ENCODE measurements around the gene KIAA1217.

DNA sequence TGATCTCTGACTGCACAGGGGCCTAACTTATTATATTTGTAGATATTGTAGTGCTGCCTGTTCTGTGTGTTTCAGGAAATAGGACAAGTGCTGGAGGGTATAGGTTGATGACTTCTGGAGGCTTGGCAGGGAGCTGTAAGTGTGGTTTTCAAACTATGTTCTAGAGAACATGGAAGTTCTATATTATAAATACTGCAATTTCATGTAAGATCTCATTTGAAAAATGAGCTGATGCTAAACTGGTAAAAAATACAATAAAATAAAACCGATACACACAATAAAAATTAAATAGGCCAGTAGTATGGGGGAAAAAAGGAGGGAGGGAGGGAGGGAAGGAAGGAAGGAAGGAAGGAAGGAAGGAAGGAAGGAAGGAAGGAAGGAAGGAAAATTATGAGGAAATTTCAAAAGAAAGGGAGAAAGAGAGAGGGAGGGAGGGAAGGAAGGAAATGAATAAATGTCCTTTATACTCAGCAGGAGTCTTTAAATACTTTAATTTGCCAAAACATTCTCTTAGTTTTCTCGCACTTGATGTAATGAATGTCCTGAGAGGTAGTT is 181.3 kb downstream of the KIAA1217 start:
- TF ChIP-seq RAD21 (conservative IDR thresholded peaks at IDR 0.05) = no peak
- TF ChIP-seq, protein P1, sequence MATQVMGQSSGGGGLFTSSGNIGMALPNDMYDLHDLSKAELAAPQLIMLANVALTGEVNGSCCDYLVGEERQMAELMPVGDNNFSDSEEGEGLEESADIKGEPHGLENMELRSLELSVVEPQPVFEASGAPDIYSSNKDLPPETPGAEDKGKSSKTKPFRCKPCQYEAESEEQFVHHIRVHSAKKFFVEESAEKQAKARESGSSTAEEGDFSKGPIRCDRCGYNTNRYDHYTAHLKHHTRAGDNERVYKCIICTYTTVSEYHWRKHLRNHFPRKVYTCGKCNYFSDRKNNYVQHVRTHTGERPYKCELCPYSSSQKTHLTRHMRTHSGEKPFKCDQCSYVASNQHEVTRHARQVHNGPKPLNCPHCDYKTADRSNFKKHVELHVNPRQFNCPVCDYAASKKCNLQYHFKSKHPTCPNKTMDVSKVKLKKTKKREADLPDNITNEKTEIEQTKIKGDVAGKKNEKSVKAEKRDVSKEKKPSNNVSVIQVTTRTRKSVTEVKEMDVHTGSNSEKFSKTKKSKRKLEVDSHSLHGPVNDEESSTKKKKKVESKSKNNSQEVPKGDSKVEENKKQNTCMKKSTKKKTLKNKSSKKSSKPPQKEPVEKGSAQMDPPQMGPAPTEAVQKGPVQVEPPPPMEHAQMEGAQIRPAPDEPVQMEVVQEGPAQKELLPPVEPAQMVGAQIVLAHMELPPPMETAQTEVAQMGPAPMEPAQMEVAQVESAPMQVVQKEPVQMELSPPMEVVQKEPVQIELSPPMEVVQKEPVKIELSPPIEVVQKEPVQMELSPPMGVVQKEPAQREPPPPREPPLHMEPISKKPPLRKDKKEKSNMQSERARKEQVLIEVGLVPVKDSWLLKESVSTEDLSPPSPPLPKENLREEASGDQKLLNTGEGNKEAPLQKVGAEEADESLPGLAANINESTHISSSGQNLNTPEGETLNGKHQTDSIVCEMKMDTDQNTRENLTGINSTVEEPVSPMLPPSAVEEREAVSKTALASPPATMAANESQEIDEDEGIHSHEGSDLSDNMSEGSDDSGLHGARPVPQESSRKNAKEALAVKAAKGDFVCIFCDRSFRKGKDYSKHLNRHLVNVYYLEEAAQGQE (IDR thresholded peaks at IDR 0.05; ENCODE audit: borderline replicate concordance) = no peak
